ENCODE data around the gene KLF16. TPM values are rescaled to one million over a fixed set of nuclear protein-coding genes. Genes with fewer than 3 reads are reported as not detected.
A peak's percentile ranks its signal among the peaks of the same experiment; 100 is the strongest.
"Not testable (repeated sequence)": the region's sequence is repeated elsewhere in the genome, so short reads cannot be mapped to it uniquely, and the experiment has no call there.

KLF16 gene
- total RNA-seq, 6 experiments from 2014 or later = 37.7 to 48.3 (median 41.6) TPM

DNA sequence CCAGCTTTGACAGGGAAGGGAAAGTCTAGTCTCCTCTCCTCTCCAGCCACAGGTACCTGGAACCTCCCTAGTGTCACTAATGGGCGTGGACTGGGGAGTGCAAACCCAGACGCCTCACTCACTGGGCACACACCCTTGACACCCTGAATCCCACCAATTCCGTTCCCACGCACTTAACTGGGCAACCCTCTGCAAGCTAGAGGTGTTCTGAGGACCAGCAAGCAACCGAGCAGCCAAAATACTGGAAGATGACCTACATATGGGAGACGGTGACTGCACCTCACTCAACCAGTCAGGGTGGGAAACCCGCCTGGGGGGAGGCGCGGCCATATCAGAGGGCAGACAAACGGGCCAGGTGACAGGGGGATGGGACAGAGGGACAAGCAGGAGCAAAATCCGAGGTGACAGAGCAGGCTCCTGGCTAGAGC, 20.9 kb upstream of the KLF16 start:
- H3K27ac Mint-ChIP-seq = peak overlapping the region; percentile 82
- H3K4me3 Mint-ChIP-seq = peak overlapping the region; percentile 95
- H3K9me3 Mint-ChIP-seq = no peaks in the 10 kb centered on the region
- no peaks in the 10 kb centered on the region; the same call in 1 of the 2 replicates for H3K27me3 Mint-ChIP-seq (ENCODE audit: insufficient read depth)
- H3K4me1 Mint-ChIP-seq (ENCODE audit: low read depth) = peaks cover 21% of the 10 kb centered on the region
- TF ChIP-seq, protein P1, sequence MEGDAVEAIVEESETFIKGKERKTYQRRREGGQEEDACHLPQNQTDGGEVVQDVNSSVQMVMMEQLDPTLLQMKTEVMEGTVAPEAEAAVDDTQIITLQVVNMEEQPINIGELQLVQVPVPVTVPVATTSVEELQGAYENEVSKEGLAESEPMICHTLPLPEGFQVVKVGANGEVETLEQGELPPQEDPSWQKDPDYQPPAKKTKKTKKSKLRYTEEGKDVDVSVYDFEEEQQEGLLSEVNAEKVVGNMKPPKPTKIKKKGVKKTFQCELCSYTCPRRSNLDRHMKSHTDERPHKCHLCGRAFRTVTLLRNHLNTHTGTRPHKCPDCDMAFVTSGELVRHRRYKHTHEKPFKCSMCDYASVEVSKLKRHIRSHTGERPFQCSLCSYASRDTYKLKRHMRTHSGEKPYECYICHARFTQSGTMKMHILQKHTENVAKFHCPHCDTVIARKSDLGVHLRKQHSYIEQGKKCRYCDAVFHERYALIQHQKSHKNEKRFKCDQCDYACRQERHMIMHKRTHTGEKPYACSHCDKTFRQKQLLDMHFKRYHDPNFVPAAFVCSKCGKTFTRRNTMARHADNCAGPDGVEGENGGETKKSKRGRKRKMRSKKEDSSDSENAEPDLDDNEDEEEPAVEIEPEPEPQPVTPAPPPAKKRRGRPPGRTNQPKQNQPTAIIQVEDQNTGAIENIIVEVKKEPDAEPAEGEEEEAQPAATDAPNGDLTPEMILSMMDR (IDR thresholded peaks at IDR 0.05) = no peak
- DNase-seq = no peak
- H3K36me3 Mint-ChIP-seq (ENCODE audit: low read depth) = no peaks in the 10 kb centered on the region; the same call in 1 of the 2 replicates

DNA sequence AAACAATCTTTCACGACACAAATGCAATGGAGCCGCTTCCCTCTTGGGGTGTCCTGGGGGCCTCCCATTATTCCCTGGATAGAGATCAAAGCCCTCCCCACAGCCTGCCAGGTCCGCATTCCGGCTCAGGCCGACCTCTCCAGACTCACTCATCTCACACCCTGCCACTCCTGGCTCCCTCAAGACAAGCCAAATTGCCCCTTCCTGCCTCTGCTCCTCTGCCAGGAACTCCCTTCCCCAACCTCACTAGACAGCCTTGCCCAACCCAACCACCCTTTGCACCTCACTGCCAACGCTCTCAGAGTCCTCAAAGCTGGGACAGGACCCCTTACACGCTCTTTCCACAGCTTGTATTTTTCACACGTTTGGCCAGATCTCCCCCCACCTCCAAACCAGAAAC, 20.4 kb upstream of the KLF16 start:
- Mint-ChIP-seq H3K4me3 (peak overlapping the region; percentile 95), H3K4me1 (ENCODE audit: low read depth) (peaks cover 21% of the 10 kb centered on the region), H3K27me3 (ENCODE audit: insufficient read depth) (no peaks in the 10 kb centered on the region; the same call in 1 of the 2 replicates), H3K9me3 (no peaks in the 10 kb centered on the region), H3K36me3 (ENCODE audit: low read depth) (no peaks in the 10 kb centered on the region; the same call in 1 of the 2 replicates), H3K27ac (peak overlapping the region; percentile 82)
- DNase-seq = no peak
- TF ChIP-seq, protein P1 (IDR thresholded peaks at IDR 0.05) = no peak

GRCh38 chr19:1882786-1883692, 19.7 kb upstream of the KLF16 start:
- Mint-ChIP-seq H3K36me3 (ENCODE audit: low read depth) (no peaks in the 10 kb centered on the region; the same call in 1 of the 2 replicates), H3K4me1 (ENCODE audit: low read depth) (peaks cover 21% of the 10 kb centered on the region), H3K27ac (peak overlapping the region; percentile 10; the same call in 1 of the 2 replicates), H3K9me3 (no peaks in the 10 kb centered on the region), H3K4me3 (peak overlapping the region; percentile 95), H3K27me3 (ENCODE audit: insufficient read depth) (no peaks in the 10 kb centered on the region; the same call in 1 of the 2 replicates)
- DNase-seq = no peak
- TF ChIP-seq, protein P1 (IDR thresholded peaks at IDR 0.05) = no peak

DNA sequence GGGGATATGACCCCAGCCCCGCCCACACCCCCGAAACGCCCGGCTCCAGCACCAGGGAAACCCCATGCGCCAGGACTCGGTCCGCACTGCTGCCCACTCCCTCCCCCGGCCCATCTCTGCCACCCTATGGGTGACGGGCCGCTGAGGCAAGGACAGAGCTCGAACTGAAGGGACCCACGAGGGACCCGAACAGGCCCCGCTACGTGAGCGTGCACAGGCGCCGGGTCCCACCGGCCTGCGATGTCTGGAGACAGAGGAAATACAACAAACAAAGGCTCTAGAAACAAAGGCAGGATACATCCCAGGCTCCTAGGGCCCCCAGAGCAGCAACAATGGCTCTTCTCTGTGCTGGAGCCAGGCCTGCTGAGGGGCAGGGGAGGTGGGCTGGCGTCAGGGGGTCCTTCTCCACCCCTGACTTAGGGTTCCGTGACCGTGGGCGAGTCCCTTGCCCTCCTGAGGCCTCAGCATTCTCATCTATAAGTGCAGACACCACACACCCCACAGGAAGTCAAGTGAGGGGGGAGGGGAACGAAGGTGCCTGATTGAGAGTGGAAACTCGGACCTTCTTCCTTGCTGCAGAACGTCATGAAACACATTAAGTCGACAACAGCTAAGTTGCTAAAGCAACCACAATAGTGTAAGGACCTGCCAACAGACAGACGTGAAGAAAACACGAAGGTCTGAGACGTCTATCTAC, 18.9 kb upstream of the KLF16 start:
- DNase-seq = no peak
- H3K9me3 Mint-ChIP-seq = no peaks in the 10 kb centered on the region
- H3K27me3 Mint-ChIP-seq (ENCODE audit: insufficient read depth) = no peaks in the 10 kb centered on the region; the same call in 1 of the 2 replicates
- peaks cover 21% of the 10 kb centered on the region for H3K4me1 Mint-ChIP-seq (ENCODE audit: low read depth)
- H3K4me3 Mint-ChIP-seq = peak overlapping the region; percentile 24; the same call in 1 of the 2 replicates
- peak overlapping the region; percentile 10; the same call in 1 of the 2 replicates for H3K27ac Mint-ChIP-seq
- H3K36me3 Mint-ChIP-seq (ENCODE audit: low read depth) = no peaks in the 10 kb centered on the region; the same call in 1 of the 2 replicates
- TF ChIP-seq, protein P1 (IDR thresholded peaks at IDR 0.05) = no peak

GRCh38 chr19:1881393-1882088, 18.2 kb upstream of the KLF16 start:
- not testable (repeated sequence) for H3K27ac Mint-ChIP-seq; H3K4me3 Mint-ChIP-seq; H3K36me3 Mint-ChIP-seq (ENCODE audit: low read depth); H3K9me3 Mint-ChIP-seq; H3K27me3 Mint-ChIP-seq (ENCODE audit: insufficient read depth); DNase-seq
- H3K4me1 Mint-ChIP-seq (ENCODE audit: low read depth) = peaks cover 21% of the 10 kb centered on the region

Data from HFFc6 (cell line).